Spleen (tissue), 11 donors: ENCODE data around the gene BCL2L2. TPM values are rescaled to one million over a fixed set of nuclear protein-coding genes. Genes with fewer than 3 reads are reported as not detected.

Experiments
- DNase-seq: peaks from one replicate; pipeline ENCODE4 v3.0.0-alpha.2; 2020
- H3K27ac ChIP-seq, 8 donors: fragments of 200-600 bp; sonication (generic) in 7 of 8; 1 replicate in 4 of 8; 2 replicates in 4 of 8; pipeline versions ENCODE4 v1.5.0 to v1.8.0; 2016 to 2021; ENCODE audit warnings: inconsistent platforms in 4 of 8, mild to moderate bottlenecking in 4 of 8, moderate library complexity in 1 of 8
- H3K27me3 ChIP-seq, 7 donors: fragments of 200-600 bp; sonication (generic) in 6 of 7; replicated peaks in 1 of 7; 1 replicate in 4 of 7; 2 replicates in 3 of 7; pipeline versions ENCODE4 v1.5.0 to v1.8.0; 2016 to 2021; ENCODE audit warnings: inconsistent platforms in 3 of 7, mild to moderate bottlenecking in 1 of 7
- H3K36me3 ChIP-seq, 6 donors: fragments of 200-600 bp; sonication (generic) in 5 of 6; 1 replicate in 4 of 6; 2 replicates in 2 of 6; pipeline versions ENCODE4 v1.5.0 to v1.8.0; 2016 to 2021; ENCODE audit warnings: inconsistent platforms in 2 of 6
- H3K4me1 ChIP-seq, 6 donors: fragments of 200-600 bp; sonication (generic) in 5 of 6; 1 replicate in 3 of 6; 2 replicates in 3 of 6; pipeline versions ENCODE4 v1.5.0 to v1.8.0; 2016 to 2021; ENCODE audit warnings: inconsistent platforms in 3 of 6
- H3K4me3 ChIP-seq, 8 donors: fragments of 200-600 bp; sonication (generic) in 7 of 8; 1 replicate in 4 of 8; 2 replicates in 4 of 8; pipeline versions ENCODE4 v1.5.0 to v1.8.0; 2016 to 2021; ENCODE audit warnings: inconsistent platforms in 4 of 8, mild to moderate bottlenecking in 4 of 8, moderate library complexity in 2 of 8
- H3K9me3 ChIP-seq, 8 donors: fragments of 200-600 bp; sonication (generic) in 7 of 8; 1 replicate in 4 of 8; 2 replicates in 4 of 8; pipeline versions ENCODE4 v1.5.0 to v1.8.0; 2016 to 2021; ENCODE audit warnings: inconsistent platforms in 4 of 8
- CTCF ChIP-seq, 11 experiments: fragments of 200-600 bp in 7 of 11; fragments of 450-650 bp in 4 of 11; sonication (generic) in 4 of 11; IDR thresholded peaks in 8 of 11; conservative IDR thresholded peaks in 3 of 11; 1 replicate in 7 of 11; 2 replicates in 4 of 11; pipeline versions ENCODE4 v1.4.0 to v1.8.0; 2016 to 2021; ENCODE audit warnings: antibody characterized with exemption in 11 of 11, inconsistent platforms in 4 of 11, mild to moderate bottlenecking in 1 of 11
- POLR2A ChIP-seq, 3 donors: fragments of 450-650 bp; IDR thresholded peaks; one replicate each; pipeline ENCODE4 v1.5.1; 2017; ENCODE audit warnings: antibody characterized with exemption in 3 of 3, mild to moderate bottlenecking in 1 of 3
- POLR2AphosphoS5 ChIP-seq, 3 donors: sonication (generic); formaldehyde crosslinking; IDR thresholded peaks; one replicate each; pipeline ENCODE4 v1.5.1; 2017; ENCODE audit warnings: antibody characterized with exemption in 3 of 3
- WGBS, 5 donors: extraction: QIAGEN DNeasy Blood & Tissue Kit in 3 of 5; methylation state at CpG; one replicate each; pipeline versions ENCODE4 v1.1.5 to v1.1.7; 2013 to 2018; 5-methylcytosine and 5-hydroxymethylcytosine counted together
- intact Hi-C: fragments of 100-400 bp; cut with DNase I; formaldehyde crosslinking; loops from one replicate; pipeline ENCODE4 v1.15.0; 2023; ENCODE audit warnings: low total_unique reads
- polyA plus RNA-seq, 3 donors: library from polyadenylated mRNA; stranded (reverse); fragments of 200-250 nt; gene quantifications; one replicate each; pipeline ENCODE4 v1.2.1, GENCODE V29; 2013
- total RNA-seq, 7 donors: library from RNA; depleted of rRNA in 3 of 7; stranded (reverse); fragments of >200 nt in 3 of 7; fragmentation: NEBNext Ultra II Directional in 4 of 7; extraction: Animal tissue kit (Norgen Biotek cat#: 25700) in 4 of 7; gene quantifications; one replicate each; pipeline versions ENCODE4 v1.1.0 to v1.2.1, GENCODE V29; 2016 to 2021
- donor health status: healthy with polysubstance abuse.
- donor health status: DM: no; HTN: no; CAD: no; lungs with moderate emphysema.
- donor health status: DM: no; HTN: no; CAD: no.
- donor health status: Bipolar disorder and iron deficiency.
- donor health status: healthy.
- donor health status: DM: no; HTN: no; CAD: no.
- donor health status: DM: yes; HTN: yes; CAD: no.

The BCL2L2 gene
- total and polyA plus RNA-seq, 10 donors, result 5.4 to 34.6 (median 19.3) TPM

- Histone ChIP-seq H3K4me3 (no peak overlapping the region), H3K9me3 (no peaks in the 10 kb centered on the region), H3K27ac (no peak overlapping the region), H3K4me1 (peaks cover 0 to 5% (median 4%) of the 10 kb centered on the region in 6 donors), H3K36me3 (no peaks in the 10 kb centered on the region), H3K27me3 (peaks cover 0 to 20% (median 8%) of the 10 kb centered on the region in 7 donors)
- TF ChIP-seq CTCF (IDR thresholded peaks at IDR 0.05 in 8 of 11, conservative IDR thresholded peaks at IDR 0.05 in 3 of 11), result no peak
- no peak for TF ChIP-seq POLR2AphosphoS5 (IDR thresholded peaks at IDR 0.05)
- TF ChIP-seq POLR2A (IDR thresholded peaks at IDR 0.05), result no peak
- 78 to 91% (median 86%) methylated on average over 21 to 27 of the region's 27 CpGs for WGBS, 5 donors
- no peak for DNase-seq
- intact Hi-C loops, result no loop called here
Observed at GRCh38 chr14:23346693-23347405, 40.2 kb downstream of the BCL2L2 start.

GRCh38 chr14:23347406-23348296 lies 41.0 kb downstream of the BCL2L2 start:
- Histone ChIP-seq H3K9me3 (no peaks in the 10 kb centered on the region), H3K4me1 (peaks cover 0 to 13% (median 12%) of the 10 kb centered on the region in 6 donors), H3K27me3 (peaks cover 0 to 28% (median 16%) of the 10 kb centered on the region in 7 donors), H3K4me3 (no peak overlapping the region), H3K27ac (no peak overlapping the region), H3K36me3 (no peaks in the 10 kb centered on the region)
- 93 to 98% (median 96%) methylated on average over 17 to 19 of the region's 19 CpGs for WGBS, 5 donors
- no peak for TF ChIP-seq POLR2A (IDR thresholded peaks at IDR 0.05)
- no peak for TF ChIP-seq CTCF (IDR thresholded peaks at IDR 0.05 in 8 of 11, conservative IDR thresholded peaks at IDR 0.05 in 3 of 11)
- no peak for TF ChIP-seq POLR2AphosphoS5 (IDR thresholded peaks at IDR 0.05)
- intact Hi-C loops, result no loop called here
- no peak for DNase-seq

- 78 to 91% (median 82%) methylated on average over 6 of the region's 6 CpGs for WGBS, 5 donors
- Histone ChIP-seq H3K4me1 (peaks cover 0 to 19% (median 16%) of the 10 kb centered on the region in 6 donors), H3K9me3 (no peaks in the 10 kb centered on the region), H3K27ac (no peak overlapping the region), H3K27me3 (peaks cover 0 to 34% (median 19%) of the 10 kb centered on the region in 7 donors), H3K36me3 (no peaks in the 10 kb centered on the region), H3K4me3 (no peak overlapping the region)
- DNase-seq, result no peak
- TF ChIP-seq POLR2AphosphoS5 (IDR thresholded peaks at IDR 0.05) (no peak), CTCF (IDR thresholded peaks at IDR 0.05 in 8 of 11, conservative IDR thresholded peaks at IDR 0.05 in 3 of 11) (no peak), POLR2A (IDR thresholded peaks at IDR 0.05) (no peak)
- intact Hi-C loops, result no loop called here
Observed at GRCh38 chr14:23348297-23348655, 41.6 kb downstream of the BCL2L2 start.
